DMS53 treated with DMSO at 0.1 percent for 48 hours (cell line): ENCODE results near the gene KCNK17.

Experiments
- DNase-seq: peaks from one replicate; lab custom pipeline; 2025; ENCODE audit not compliant: unreplicated experiment; lab: John Stamatoyannopoulos, UW

KCNK17 gene

DNA sequence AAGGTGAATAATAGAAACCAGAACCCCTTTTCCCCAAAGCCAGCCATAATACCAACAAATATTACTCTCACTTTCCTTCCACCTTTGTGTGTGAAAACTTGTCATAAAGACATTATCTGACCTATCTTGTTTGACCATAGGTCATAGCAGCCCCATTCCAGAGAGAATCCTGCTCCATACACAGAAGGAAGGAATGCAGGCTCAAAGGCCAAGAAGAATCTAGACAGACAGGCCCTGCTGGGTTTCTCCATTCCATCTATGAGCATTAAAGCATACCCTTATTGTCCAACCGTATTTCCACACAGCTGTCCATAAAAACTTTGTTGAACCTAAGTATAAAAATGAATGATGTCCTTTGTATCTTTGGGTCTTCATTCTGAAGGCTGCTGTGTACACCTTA is 44.3 kb downstream of the KCNK17 start:
- DNase-seq, result no peak

DNA sequence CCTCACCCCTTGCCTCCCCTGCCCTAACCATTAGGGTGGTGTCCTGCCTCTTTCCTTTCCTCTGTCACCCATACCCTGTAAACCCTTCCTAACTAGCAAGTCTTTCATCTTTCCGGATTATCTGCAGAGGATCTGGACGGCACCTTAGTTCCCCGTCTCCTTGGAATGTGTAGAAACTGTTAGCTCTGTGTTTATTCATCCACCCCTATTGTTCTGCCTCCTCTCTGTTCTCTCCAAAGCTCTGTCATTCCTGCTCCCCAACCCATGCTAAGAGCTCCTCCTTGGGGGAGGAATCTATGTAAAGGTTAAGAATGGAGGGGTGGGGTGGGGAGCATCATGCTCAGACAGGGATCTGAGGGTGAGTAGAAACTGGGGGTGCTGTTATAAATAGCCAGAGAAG is 45.5 kb downstream of the KCNK17 start:
- no peak for DNase-seq

DNA sequence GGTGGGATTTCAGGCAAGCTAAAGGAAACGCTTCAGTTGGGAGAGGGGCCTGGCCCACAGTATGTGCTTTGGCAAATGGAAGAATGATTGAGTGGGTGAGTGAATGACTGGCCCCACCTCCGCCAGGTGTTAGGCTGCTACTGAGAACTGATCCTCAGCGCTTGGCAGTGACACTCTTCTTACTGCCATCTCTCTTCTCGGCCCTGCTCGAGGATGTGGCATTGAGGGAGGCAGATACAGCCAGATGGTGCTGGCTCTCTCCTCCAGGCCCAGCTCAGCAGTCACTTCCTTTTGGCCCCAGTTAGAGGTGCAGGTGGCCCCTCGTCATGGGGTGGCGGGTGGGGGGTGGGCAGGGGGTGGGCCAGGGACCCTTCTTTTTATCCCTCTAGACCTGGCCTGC is 46.0 kb downstream of the KCNK17 start:
- DNase-seq, result no peak

DNA sequence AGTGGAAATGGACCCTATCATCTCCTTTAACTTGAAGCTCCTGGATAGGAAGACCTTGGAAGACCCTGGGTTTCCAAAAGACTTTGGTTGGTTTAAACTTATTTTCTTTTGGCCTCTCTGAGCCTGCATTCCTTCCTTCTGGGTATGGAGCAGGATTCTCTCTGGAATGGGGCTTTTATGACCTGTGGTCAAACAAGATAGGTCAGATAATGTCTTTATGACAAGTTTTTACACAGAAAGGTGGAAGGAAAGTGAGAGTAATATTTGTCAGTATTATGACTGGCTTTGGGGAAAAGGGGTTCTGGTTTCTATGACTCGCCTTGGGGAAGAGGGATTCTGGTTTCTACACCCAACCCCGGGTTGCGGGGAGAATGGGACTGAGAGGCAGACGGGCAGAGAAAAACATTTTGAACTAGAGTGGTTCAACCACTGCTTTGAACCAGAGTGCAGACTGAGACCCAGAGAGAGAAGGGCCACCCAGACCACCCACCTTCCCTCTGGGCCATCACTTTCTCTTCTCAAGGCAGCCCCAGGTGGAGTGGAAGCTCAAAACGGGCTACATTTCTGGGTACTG is 47.4 kb downstream of the KCNK17 start:
- no peak for DNase-seq

DNA sequence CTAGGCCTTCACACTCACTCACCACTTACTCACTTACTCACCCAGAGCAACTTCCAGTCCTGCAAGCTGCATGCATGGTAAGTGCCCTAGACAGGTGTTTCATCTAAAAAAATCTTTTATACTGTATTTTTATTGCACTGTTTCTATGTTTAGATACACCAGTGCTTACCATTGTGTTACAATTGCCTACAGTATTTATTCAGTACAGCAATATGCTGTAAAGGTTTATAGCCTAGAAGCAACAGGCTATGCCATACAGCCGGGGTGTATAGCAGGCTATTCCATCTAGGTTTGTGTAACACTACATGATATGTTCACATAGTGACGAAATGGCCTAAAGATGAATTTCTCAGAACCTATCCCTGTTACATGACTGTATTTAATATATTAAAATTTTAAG is 47.8 kb downstream of the KCNK17 start:
- no peak for DNase-seq

DNA sequence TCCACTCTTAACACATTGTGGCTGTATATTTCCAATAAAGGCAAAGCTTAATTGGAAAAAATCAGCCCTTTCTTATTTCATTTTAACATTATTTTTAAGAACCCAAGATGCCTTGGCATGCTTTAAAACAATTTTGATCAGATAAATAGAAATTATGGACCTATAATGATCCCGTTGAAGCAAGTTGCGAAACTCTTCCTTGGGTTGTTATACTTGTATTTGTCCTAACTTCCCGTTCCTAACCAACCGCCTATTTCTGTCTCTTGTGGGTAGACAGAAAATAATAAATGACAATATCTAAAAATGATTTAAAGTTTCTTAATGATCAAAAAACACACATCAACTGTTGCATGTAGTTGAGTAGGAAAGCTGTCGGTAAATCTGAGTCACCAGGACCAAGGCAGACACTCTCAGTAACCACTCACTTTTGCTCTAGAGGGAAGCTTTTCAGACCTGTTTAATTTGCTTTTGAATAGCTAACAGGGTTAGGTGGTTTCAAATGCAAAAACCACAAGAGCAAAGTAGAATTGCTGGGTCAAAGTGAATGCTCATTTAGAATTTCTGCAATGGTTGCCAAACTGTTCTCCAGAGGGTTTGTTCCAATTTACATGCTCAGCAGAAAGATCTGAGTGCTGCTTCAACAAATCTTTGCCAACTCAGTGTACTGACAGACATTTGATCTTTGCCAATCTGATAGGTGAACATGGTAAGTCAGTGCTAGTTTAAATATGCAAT is 50.7 kb downstream of the KCNK17 start:
- DNase-seq, result no peak

DNA sequence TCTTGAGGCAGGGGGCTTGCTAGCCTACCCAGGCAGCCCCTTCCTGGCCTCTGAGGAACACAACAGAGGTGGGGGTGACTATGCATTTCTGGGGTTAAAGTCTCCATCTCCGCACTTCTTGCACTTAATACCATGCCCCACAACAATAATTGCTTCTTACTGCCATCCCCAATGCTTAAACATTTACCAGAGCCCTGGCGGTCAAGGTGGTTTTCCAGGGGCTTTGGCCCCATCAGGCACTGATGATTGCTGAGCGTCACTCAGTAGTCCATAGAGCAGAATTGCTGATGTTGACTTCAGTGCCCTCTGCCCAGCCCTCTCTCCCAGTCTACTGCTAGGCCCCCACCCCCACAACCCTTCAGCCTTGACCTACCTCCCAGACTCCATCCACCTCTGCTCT is 52.5 kb downstream of the KCNK17 start:
- no peak for DNase-seq

DNA sequence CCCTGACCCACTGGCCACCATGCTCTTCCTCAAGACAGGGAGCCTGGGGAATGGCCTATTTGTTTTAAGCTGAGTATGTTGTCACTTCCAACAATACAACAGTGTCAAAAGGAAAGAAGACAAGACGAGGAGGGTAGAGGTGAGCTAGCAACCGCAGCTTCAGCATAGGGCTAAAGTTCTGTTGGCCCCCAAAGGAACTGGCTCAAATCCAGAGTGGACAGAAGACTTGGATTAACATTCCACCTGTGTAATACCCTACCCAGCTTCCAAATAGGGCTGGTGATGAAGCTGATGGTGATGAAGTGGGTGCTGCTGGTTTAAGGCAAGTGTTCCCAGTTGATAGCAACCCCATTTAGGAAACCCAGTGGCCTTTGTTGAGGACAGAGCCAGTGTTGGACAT is 53.3 kb downstream of the KCNK17 start:
- no peak for DNase-seq

DNA sequence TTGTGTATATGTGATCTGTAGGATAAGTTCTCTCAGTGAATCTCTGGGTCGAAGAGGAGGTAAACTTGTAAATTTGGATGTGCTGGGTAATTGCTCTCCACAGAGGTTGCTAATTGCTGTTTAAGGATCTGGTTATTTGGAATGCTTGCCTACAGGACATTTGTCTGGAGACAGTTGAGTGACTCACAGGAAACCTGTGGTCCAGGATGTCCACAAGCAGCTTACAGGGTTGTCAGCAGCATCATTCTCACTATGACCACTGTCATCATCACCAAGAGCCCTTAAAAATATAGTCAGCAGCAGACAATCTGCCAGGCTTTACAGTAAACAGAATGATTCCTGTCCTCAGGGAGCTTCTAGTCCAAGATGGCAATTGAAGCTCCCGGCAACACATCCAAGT is 53.8 kb downstream of the KCNK17 start:
- no peak for DNase-seq

DNA sequence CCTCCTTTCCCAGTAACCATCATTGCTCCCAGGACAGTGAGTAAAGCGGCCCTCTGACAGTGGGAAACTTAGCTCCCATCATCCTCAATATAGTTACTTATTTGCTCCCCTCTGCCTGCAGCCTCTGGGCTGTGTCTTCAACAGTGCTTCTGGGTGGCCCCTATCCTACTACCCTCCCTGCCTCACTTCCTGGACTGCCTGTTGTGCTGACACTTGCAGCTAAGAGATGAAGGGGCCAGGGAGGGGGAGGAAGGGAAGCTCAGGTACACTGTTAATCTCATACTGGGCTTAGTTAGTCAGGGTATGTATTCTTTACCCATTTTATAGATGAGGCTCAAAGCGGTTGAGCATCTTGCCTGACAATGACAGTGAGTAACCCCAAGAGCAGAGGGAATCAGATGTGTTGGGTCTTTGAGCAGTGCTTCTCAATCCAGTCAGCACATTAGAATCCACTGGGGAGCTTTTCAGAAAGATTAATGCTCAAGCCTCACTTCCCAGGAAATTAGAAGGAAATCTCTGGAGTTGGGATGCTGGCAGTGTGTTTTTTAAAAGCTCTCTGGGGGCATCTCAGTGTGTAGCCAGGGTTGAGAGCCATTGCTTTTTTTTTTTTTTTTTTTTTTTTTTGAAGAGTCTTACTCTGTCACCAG is 57.8 kb downstream of the KCNK17 start:
- no peak for DNase-seq

DNA sequence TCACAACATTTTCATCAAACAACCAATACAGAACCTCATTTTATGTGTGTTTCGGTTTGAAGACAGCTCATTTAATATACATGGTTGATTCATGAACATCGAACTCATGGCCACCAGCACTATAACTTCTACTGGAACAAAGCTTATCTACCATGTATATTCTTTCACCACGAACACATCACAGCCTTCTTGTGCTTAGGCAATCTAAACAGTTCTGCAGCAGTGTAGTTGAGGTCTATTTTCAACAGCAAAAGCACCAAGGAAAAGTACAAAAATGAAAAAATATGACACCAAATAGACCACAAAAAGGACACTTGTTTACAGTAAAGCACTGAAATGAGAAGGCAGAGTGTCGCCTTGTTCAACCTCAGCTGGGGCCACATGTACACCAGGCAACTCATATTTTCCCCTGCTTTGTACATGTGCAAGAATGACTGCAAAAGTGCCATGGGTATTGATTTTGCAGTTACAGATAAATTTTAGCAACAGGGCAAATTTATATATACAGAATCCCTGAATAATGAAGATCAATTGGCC is 59.2 kb downstream of the KCNK17 start:
- no peak for DNase-seq

DNA sequence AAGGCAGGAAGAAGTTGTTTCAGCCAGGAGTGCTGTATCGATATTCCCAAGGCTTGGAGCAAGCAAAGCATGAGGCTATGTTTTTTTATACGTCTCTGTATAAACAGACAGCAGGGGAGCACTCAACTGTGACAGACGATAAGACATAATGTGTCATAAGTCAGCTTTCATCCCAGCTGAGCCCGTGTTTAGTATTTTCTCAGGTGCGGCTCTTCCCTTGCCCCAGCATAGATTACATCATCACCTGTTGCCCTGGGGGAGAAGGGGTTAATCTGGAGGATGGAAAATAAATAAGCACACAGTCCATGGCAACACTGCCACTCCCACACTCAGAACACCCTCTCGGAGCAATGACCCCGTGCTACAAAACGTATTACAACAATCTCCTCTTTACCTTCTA is 62.8 kb downstream of the KCNK17 start:
- DNase-seq, result peak; percentile 97

DNA sequence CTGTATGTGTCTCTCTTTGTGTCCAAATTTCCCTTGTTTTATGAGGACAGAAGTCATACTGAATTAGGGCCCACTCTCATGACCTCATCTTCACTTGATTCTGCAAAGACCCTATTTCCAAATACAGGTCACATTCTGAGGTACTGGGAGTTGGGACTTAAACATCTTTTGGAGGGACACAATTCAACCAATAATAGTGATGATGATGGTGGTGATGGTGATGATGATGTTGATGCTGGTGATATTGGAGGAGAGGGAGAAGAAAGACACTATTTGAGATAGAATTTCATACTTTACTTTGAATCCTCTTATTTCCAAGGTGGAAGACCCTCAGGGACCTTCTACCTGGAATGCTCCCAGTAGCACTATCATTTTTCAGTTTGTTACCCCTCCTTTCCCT is 63.7 kb downstream of the KCNK17 start:
- no peak for DNase-seq

DNA sequence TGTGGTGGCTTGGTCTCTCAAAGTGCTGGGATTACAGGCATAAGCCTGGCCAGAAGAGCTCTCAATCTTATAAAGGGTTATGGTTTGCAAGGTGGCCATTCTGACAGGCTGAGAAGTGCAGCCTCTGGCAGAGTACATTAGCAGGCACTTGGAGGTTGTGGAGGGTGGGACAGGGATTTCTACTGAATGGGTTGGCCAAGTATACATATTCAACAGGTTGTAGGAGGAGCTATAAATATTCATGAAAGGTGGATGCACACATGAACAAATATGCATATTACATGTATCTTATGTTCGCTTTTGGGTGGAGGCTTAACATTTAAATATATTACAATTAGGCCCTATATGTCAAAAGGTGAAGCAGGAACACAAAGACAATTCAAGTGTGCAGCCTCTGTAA is 64.9 kb downstream of the KCNK17 start:
- DNase-seq, result no peak
